ENCODE measurements around the gene SLC26A4.

Gene SLC26A4

GRCh38 chr7:107659666-107660065 is 962 bp upstream of the SLC26A4 start:
- no peak for DNase-seq

GRCh38 chr7:107661081-107661864 is 645 bp downstream of the SLC26A4 start:
- peak in 20 of 56 donors; percentile 6 to 46 (median 19) for DNase-seq

GRCh38 chr7:107661865-107662379 is 1.3 kb downstream of the SLC26A4 start:
- no peak for DNase-seq

- no peak for DNase-seq
These were observed 2.6 kb downstream of the SLC26A4 start for GRCh38 chr7:107663196-107663595.

GRCh38 chr7:107666790-107667189 is 6.2 kb downstream of the SLC26A4 start:
- no peak for DNase-seq

GRCh38 chr7:107667341-107667740 is 6.7 kb downstream of the SLC26A4 start:
- DNase-seq = no peak

GRCh38 chr7:107668296-107668695 is 7.7 kb downstream of the SLC26A4 start:
- no peak for DNase-seq

GRCh38 chr7:107672183-107672582 is 11.6 kb downstream of the SLC26A4 start:
- DNase-seq = no peak

- DNase-seq = no peak
These were observed 15.6 kb downstream of the SLC26A4 start for GRCh38 chr7:107676249-107676648.

- DNase-seq = no peak
These were observed 17.6 kb downstream of the SLC26A4 start for GRCh38 chr7:107678110-107678753.

- DNase-seq = no peak
These were observed 19.9 kb downstream of the SLC26A4 start for GRCh38 chr7:107680478-107680877.

GRCh38 chr7:107682886-107683285 is 22.3 kb downstream of the SLC26A4 start:
- no peak for DNase-seq

- DNase-seq = no peak
These were observed 23.7 kb downstream of the SLC26A4 start for GRCh38 chr7:107684287-107684686.

GRCh38 chr7:107684947-107685463 is 24.4 kb downstream of the SLC26A4 start:
- no peak for DNase-seq

- no peak for DNase-seq
These were observed 26.3 kb downstream of the SLC26A4 start for GRCh38 chr7:107686816-107687387.

- no peak for DNase-seq
These were observed 27.0 kb downstream of the SLC26A4 start for GRCh38 chr7:107687656-107688055.

GRCh38 chr7:107689553-107689952 is 28.9 kb downstream of the SLC26A4 start:
- DNase-seq = no peak

- no peak for DNase-seq
These were observed 29.5 kb downstream of the SLC26A4 start for GRCh38 chr7:107690084-107690483.

- DNase-seq = no peak
These were observed 30.0 kb downstream of the SLC26A4 start for GRCh38 chr7:107690611-107691010.

GRCh38 chr7:107691716-107692115 is 31.1 kb downstream of the SLC26A4 start:
- DNase-seq = no peak

GRCh38 chr7:107692501-107692900 is 31.9 kb downstream of the SLC26A4 start:
- no peak for DNase-seq

GRCh38 chr7:107693396-107693795 is 32.8 kb downstream of the SLC26A4 start:
- peak in 1 of 56 donors; percentile 3 for DNase-seq
